GM12878 (cell line): Measurements from ENCODE around the gene TRPM6. TPM values are rescaled to one million over a fixed set of nuclear protein-coding genes. Genes with fewer than 3 reads are reported as not detected.

Experiments
- ATAC-seq: fragments of 200-7000 bp; cut with Tn5 transposase; 3 replicates; pipeline ENCODE4 v1.9.1; 2020; ENCODE audit warnings: mild to moderate bottlenecking, moderate library complexity
- BruUV-seq: library from RNA; stranded (reverse); fragments of 400-500 nt; replicated peaks from 2 replicates; lab custom pipeline; 2021; lab: Mats Ljungman, UMichigan
- CTCF ChIA-PET: fragments of 300-600 bp; sonication (Branson Sonifier 250); formaldehyde crosslinking; extraction: SDS; loops from one replicate; lab custom pipeline; 2021; ENCODE audit warnings: inconsistent platforms; lab: Yijun Ruan, JAX
- POLR2A ChIA-PET: fragments of 350-600 bp; formaldehyde crosslinking; extraction: SDS; loops from one replicate; lab custom pipeline; 2021; ENCODE audit warnings: inconsistent platforms; lab: Charles Lee
- RAD21 ChIA-PET: fragments of 300-600 bp; sonication (Branson Sonifier 250); formaldehyde crosslinking; loops from one replicate; lab custom pipeline; 2023; ENCODE audit warnings: antibody characterized with exemption; ENCODE audit not compliant: unreplicated experiment; lab: Charles Lee
- SMC1A ChIA-PET: fragments of 300-600 bp; sonication (Branson Sonifier 250); formaldehyde crosslinking; loops from one replicate; lab custom pipeline; 2023; ENCODE audit not compliant: unreplicated experiment, uncharacterized antibody; lab: Charles Lee
- DNase-seq: peaks from one replicate; pipeline ENCODE4 v3.0.0-alpha.2; 2011; ENCODE audit warnings: low read depth, low spot score
- FAIRE-seq: peaks from 3 replicates; lab custom pipeline; 2011; peaks lifted over from hg19 to GRCh38; lab: Jason Lieb, UNC
- H2AFZ ChIP-seq: 2 replicates; pipeline ENCODE4 v1.6.0; 2011; ENCODE audit warnings: low read depth, low read length, control low read depth; ENCODE audit not compliant: control insufficient read depth
- H3K27ac ChIP-seq: 2 replicates; pipeline ENCODE4 v1.5.1; 2011; ENCODE audit warnings: control low read depth; ENCODE audit not compliant: control insufficient read depth, insufficient read depth
- H3K27me3 ChIP-seq, 2 experiments: replicated peaks in 1 of 2; 2 replicates each; pipeline versions ENCODE4 v1.6.0 to v1.6.1; 2011; ENCODE audit warnings: low read length in 1 of 2; ENCODE audit not compliant: control insufficient read depth in 2 of 2, insufficient read depth in 2 of 2
- H3K36me3 ChIP-seq, 2 experiments: 2 replicates each; pipeline ENCODE4 v1.5.1; 2011; ENCODE audit warnings: low read length in 1 of 2; ENCODE audit not compliant: control insufficient read depth in 2 of 2, insufficient read depth in 2 of 2
- H3K4me1 ChIP-seq: 2 replicates; pipeline ENCODE4 v1.6.1; 2011; ENCODE audit warnings: mild to moderate bottlenecking, low read length, moderate library complexity, mixed read lengths; ENCODE audit not compliant: control insufficient read depth, insufficient read depth
- H3K4me2 ChIP-seq: 2 replicates; pipeline ENCODE4 v1.6.0; 2011; ENCODE audit warnings: control low read depth; ENCODE audit not compliant: control insufficient read depth, insufficient read depth
- H3K4me3 ChIP-seq: fragments of 200-600 bp; sonication (generic); 2 replicates; pipeline ENCODE4 v1.5.1; 2016
- H3K79me2 ChIP-seq: 2 replicates; pipeline ENCODE4 v1.6.0; 2011; ENCODE audit warnings: low read length; ENCODE audit not compliant: control insufficient read depth, insufficient read depth
- H3K9ac ChIP-seq: 2 replicates; pipeline ENCODE4 v1.8.0; 2011; ENCODE audit warnings: low read length, control low read depth, mixed read lengths; ENCODE audit not compliant: control insufficient read depth, insufficient read depth
- H3K9me3 ChIP-seq: replicated peaks from 3 replicates; pipeline ENCODE4 v1.5.1; 2011; ENCODE audit warnings: mild to moderate bottlenecking, low read length; ENCODE audit not compliant: control insufficient read depth, insufficient read depth
- H4K20me1 ChIP-seq: 2 replicates; pipeline ENCODE4 v1.6.0; 2011; ENCODE audit not compliant: control insufficient read depth, insufficient read depth
- EZH2 ChIP-seq: IDR thresholded peaks from 2 replicates; pipeline ENCODE4 v1.6.1; 2012; ENCODE audit warnings: low read depth, mild to moderate bottlenecking, control low read depth, inconsistent platforms, low read length, borderline replicate concordance; ENCODE audit not compliant: control insufficient read depth
- IRF4 ChIP-seq: IDR thresholded peaks from 2 replicates; pipeline ENCODE4 v1.6.1; 2011; ENCODE audit warnings: low read depth, low read length
- MTA2 ChIP-seq: fragments of 450-650 bp; IDR thresholded peaks from 2 replicates; pipeline ENCODE4 v1.6.1; 2016; ENCODE audit warnings: low read depth, mild to moderate bottlenecking, moderate library complexity
- MTA3 ChIP-seq: IDR thresholded peaks from 2 replicates; pipeline ENCODE4 v1.6.1; 2012; ENCODE audit warnings: low read length, inconsistent platforms, borderline replicate concordance
- NFYB ChIP-seq: IDR thresholded peaks from 2 replicates; pipeline ENCODE4 v1.6.1; 2011; ENCODE audit warnings: low read depth, mild to moderate bottlenecking, low read length, improper control_type of control experiment, moderate library complexity; ENCODE audit not compliant: insufficient read depth
- NR2C1 ChIP-seq: fragments of 450-650 bp; IDR thresholded peaks from 2 replicates; pipeline ENCODE4 v1.6.1; 2017; ENCODE audit warnings: antibody characterized with exemption, mild to moderate bottlenecking, moderate library complexity
- NR2F1 ChIP-seq: fragments of 450-650 bp; conservative IDR thresholded peaks from 2 replicates; pipeline ENCODE4 v1.6.1; 2017; ENCODE audit warnings: mild to moderate bottlenecking
- POLR2AphosphoS2 ChIP-seq: IDR thresholded peaks from 2 replicates; pipeline ENCODE4 v1.6.1; 2011; ENCODE audit warnings: low read depth, mild to moderate bottlenecking, low read length, improper control_type of control experiment, moderate library complexity
- RB1 ChIP-seq: fragments of 450-650 bp; formaldehyde crosslinking; IDR thresholded peaks from 2 replicates; pipeline ENCODE4 v1.6.1; 2017; ENCODE audit warnings: mild to moderate bottlenecking, borderline replicate concordance
- RBBP5 ChIP-seq: fragments of 200-600 bp; sonication (generic); conservative IDR thresholded peaks from 2 replicates; pipeline ENCODE4 v1.6.1; 2016
- SMARCA5 ChIP-seq: fragments of 450-650 bp; IDR thresholded peaks from 2 replicates; pipeline ENCODE4 v1.6.1; 2017; ENCODE audit warnings: mild to moderate bottlenecking
- STAT3 ChIP-seq: IDR thresholded peaks from 2 replicates; pipeline ENCODE4 v1.6.1; 2011; ENCODE audit warnings: low read depth, low read length, improper control_type of control experiment
- TBL1XR1 ChIP-seq: IDR thresholded peaks from 2 replicates; pipeline ENCODE4 v1.6.1; 2012; ENCODE audit warnings: low read depth, low read length, improper control_type of control experiment
- ZNF24 ChIP-seq: fragments of 450-650 bp; IDR thresholded peaks from 2 replicates; pipeline ENCODE4 v1.6.1; 2017; ENCODE audit warnings: antibody characterized with exemption, mild to moderate bottlenecking
- WGBS: methylation state at CpG from one replicate; pipeline ENCODE4 v1.1.6; 2016; ENCODE audit warnings: low lambda C conversion rate; ENCODE audit not compliant: insufficient replicate concordance, insufficient coverage; ENCODE audit errors: missing lambda C conversion rate; 5-methylcytosine and 5-hydroxymethylcytosine counted together
- in situ Hi-C: fragments of 300-500 bp; cut with MboI; formaldehyde crosslinking; loops from 9 replicates; pipeline ENCODE4 v1.14.3; 2018; ENCODE audit warnings: mixed read lengths
- intact Hi-C: fragments of 100-400 bp; cut with micrococcal nuclease; formaldehyde crosslinking; loops from one replicate; pipeline ENCODE4 v1.14.2; 2022; ENCODE audit not compliant: unreplicated experiment
- polyA plus RNA-seq, 11 experiments: library from polyadenylated mRNA; depleted of rRNA in 4 of 11; unstranded in 6 of 11; stranded (reverse) in 5 of 11; fragments of >200 nt; fragmentation: Nextera tagmentation in 4 of 11; fragmentation: Illumina TruSeq in 1 of 11; extraction: Ambion mirVana in 4 of 11; extraction: Trizol in 1 of 11; gene quantifications; 1 replicate in 1 of 11; 2 replicates in 10 of 11; pipeline versions ENCODE4 v1.2.1 to v1.2.3, GENCODE V29; 2011 to 2016; ENCODE audit warnings: inconsistent platforms in 2 of 11, missing spikeins in 2 of 11, low read depth in 1 of 11
- total RNA-seq, 4 experiments: library from RNA; depleted of rRNA in 3 of 4; stranded (reverse); fragments of >200 nt in 3 of 4; fragmentation: Illumina TruSeq in 1 of 4; extraction: Trizol in 1 of 4; gene quantifications; 2 replicates each; pipeline versions ENCODE4 v1.2.1 to v1.2.3, GENCODE V29; 2013 to 2021
- TF ChIP-seq, protein P1 (sequence below): IDR thresholded peaks from 2 replicates; pipeline ENCODE4 v1.6.1; 2012; ENCODE audit warnings: low read depth, low read length, improper control_type of control experiment
- TF ChIP-seq, protein P2 (sequence below): IDR thresholded peaks from 2 replicates; pipeline ENCODE4 v1.6.1; 2012; ENCODE audit warnings: low read length, inconsistent platforms
- TF ChIP-seq, protein P3 (sequence below): fragments of 450-650 bp; IDR thresholded peaks from 2 replicates; pipeline ENCODE4 v1.6.1; 2017; ENCODE audit warnings: low read depth, mild to moderate bottlenecking, moderate library complexity

Gene TRPM6
- total and polyA plus RNA-seq, 10 of the 15 experiments (the other 5 are each of a cell fraction or from before 2014, with no cell fraction given) = under 0.01 to 0.34 (median 0.05) TPM; not detected in 1

DNA sequence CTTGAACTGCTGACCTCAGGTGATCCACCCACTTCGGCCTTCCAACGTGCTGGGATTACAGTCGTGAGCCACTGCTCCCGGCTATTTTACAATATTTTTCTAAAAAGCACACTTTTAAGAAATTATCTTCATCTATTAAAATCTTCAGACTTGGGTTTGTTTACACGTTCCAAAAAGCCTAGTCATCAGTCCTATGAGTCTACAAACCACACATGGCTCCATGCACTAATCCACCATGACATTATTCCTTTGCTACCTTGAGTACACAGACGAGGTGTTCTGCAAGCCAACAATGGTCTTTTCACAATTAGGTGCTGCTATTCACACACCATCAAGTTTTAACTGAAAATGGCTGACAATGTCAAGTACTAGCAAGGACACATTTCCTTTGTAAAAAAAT is 41.0 kb downstream of the TRPM6 start:
- H3K36me3 ChIP-seq = no peaks in the 10 kb centered on the region
- no peaks in the 10 kb centered on the region for H3K79me2 ChIP-seq
- BruUV-seq = no TSS peak
- no peak overlapping the region for H3K27ac ChIP-seq
- no peak overlapping the region for H2AFZ ChIP-seq
- no peak for ATAC-seq
- no peaks in the 10 kb centered on the region for H3K4me1 ChIP-seq
- intact Hi-C loops (loop anchor here (5.0 kb wide), 1 partner anchor 231 kb away; no protein-coding TSS in a partner anchor), in situ Hi-C loops (no loop called here)
- ChIA-PET POLR2A (no interaction called here), RAD21 (no interaction called here), SMC1A (no interaction called here), CTCF (no interaction called here)
- DNase-seq = no peak
- H3K9me3 ChIP-seq = no peaks in the 10 kb centered on the region
- H3K27me3 ChIP-seq = no peaks in the 10 kb centered on the region
- no peak overlapping the region for H3K4me3 ChIP-seq
- no peak overlapping the region for H3K9ac ChIP-seq
- H4K20me1 ChIP-seq = no peaks in the 10 kb centered on the region
- TF ChIP-seq RBBP5 (no peak), NR2C1 (no peak), EZH2 (no peak), MTA2 (no peak), STAT3 (no peak), ZNF24 (no peak), NR2F1 (no peak)
- no peak overlapping the region for H3K4me2 ChIP-seq
- WGBS = 63% methylated on average over 6 of the region's 6 CpGs
- no peak for FAIRE-seq

DNA sequence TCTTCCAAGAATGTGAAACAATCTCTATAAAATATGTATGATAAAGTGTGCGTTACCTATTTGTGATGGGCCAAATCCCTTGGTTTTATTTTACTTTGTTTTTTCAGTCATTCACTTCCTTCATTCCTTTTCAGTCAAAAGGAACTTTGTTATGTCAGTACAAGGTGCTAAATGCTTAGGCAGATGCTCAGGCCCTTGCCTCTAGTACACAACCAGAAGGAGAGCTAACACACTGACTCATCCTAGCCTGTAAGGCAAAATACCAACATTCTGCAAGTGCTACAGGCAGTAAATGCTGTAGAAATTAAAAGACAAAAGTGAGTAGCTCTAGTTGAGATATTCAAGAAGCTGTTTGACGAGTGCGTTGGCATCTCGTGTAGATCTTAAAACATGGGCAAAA is 49.4 kb downstream of the TRPM6 start:
- H3K4me3 ChIP-seq = no peak overlapping the region
- FAIRE-seq (no peak), ATAC-seq (no peak), DNase-seq (no peak)
- no TSS peak for BruUV-seq
- CTCF ChIA-PET = no interaction called here
- H2AFZ ChIP-seq = no peak overlapping the region
- H3K36me3 ChIP-seq = no peaks in the 10 kb centered on the region
- SMC1A ChIA-PET = no interaction called here
- H4K20me1 ChIP-seq = no peaks in the 10 kb centered on the region
- H3K27ac ChIP-seq = no peak overlapping the region
- H3K9ac ChIP-seq = no peak overlapping the region
- H3K79me2 ChIP-seq = no peaks in the 10 kb centered on the region
- 58% methylated on average over 4 of the region's 4 CpGs for WGBS
- intact Hi-C loops = no loop called here
- RAD21 ChIA-PET = no interaction called here
- no peaks in the 10 kb centered on the region; a peak in 2 of 4 replicates for H3K27me3 ChIP-seq
- no peaks in the 10 kb centered on the region for H3K9me3 ChIP-seq
- no peak overlapping the region for H3K4me2 ChIP-seq
- POLR2A ChIA-PET = no interaction called here
- in situ Hi-C loops = no loop called here
- no peaks in the 10 kb centered on the region for H3K4me1 ChIP-seq
- TF ChIP-seq NFYB (no peak), IRF4 (no peak), TBL1XR1 (no peak), RB1 (no peak), SMARCA5 (no peak), POLR2AphosphoS2 (no peak), MTA3 (no peak)
- TF ChIP-seq, protein P1, sequence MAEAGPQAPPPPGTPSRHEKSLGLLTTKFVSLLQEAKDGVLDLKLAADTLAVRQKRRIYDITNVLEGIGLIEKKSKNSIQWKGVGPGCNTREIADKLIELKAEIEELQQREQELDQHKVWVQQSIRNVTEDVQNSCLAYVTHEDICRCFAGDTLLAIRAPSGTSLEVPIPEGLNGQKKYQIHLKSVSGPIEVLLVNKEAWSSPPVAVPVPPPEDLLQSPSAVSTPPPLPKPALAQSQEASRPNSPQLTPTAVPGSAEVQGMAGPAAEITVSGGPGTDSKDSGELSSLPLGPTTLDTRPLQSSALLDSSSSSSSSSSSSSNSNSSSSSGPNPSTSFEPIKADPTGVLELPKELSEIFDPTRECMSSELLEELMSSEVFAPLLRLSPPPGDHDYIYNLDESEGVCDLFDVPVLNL = no peak
- TF ChIP-seq, protein P2, sequence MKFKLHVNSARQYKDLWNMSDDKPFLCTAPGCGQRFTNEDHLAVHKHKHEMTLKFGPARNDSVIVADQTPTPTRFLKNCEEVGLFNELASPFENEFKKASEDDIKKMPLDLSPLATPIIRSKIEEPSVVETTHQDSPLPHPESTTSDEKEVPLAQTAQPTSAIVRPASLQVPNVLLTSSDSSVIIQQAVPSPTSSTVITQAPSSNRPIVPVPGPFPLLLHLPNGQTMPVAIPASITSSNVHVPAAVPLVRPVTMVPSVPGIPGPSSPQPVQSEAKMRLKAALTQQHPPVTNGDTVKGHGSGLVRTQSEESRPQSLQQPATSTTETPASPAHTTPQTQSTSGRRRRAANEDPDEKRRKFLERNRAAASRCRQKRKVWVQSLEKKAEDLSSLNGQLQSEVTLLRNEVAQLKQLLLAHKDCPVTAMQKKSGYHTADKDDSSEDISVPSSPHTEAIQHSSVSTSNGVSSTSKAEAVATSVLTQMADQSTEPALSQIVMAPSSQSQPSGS = no peak
- TF ChIP-seq, protein P3, sequence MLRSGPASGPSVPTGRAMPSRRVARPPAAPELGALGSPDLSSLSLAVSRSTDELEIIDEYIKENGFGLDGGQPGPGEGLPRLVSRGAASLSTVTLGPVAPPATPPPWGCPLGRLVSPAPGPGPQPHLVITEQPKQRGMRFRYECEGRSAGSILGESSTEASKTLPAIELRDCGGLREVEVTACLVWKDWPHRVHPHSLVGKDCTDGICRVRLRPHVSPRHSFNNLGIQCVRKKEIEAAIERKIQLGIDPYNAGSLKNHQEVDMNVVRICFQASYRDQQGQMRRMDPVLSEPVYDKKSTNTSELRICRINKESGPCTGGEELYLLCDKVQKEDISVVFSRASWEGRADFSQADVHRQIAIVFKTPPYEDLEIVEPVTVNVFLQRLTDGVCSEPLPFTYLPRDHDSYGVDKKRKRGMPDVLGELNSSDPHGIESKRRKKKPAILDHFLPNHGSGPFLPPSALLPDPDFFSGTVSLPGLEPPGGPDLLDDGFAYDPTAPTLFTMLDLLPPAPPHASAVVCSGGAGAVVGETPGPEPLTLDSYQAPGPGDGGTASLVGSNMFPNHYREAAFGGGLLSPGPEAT = no peak
